Measurements from ENCODE around the gene SLC23A2.
"Not testable (repeated sequence)": the region's sequence is repeated elsewhere in the genome, so short reads cannot be mapped to it uniquely, and the experiment has no call there.

The SLC23A2 gene

DNA sequence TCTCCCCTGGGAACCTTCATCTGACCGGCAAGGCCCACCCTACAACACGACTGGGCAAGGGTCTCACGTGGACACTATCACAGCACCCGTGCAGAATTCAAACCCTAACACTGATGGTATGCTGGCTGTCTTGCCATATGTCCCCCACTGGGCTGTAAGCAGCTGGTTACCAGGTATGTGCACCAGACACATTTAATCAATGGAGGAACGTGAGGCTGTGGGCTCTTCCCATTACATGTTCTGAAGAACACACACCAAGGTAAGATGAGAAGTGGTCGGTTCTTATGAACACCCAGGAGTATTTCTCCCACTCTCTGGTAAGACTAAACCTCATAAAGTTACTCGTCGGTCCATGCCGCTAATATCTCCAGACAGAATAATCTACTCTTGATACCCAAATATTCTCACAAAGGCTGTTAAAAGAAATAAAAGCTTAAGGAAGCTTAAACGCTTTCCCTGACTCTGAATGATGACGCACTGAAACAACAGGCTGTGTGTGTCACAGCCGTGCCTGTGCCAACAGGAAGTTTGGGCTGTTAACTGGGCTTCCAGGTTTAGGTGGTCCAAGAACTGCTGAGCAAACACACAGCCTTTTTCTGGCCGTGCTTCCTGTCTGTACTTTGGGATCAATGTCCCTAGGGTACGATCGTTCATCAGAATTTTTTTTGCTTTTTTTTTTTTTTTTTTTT, 75.3 kb downstream of the SLC23A2 start:
- H3K27ac Mint-ChIP-seq = no peak overlapping the region
- H3K4me3 Mint-ChIP-seq = no peak overlapping the region
- peaks cover 18% of the 10 kb centered on the region for H3K4me1 Mint-ChIP-seq (ENCODE audit: low read depth)
- intact Hi-C loops (cut with micrococcal nuclease) = no loop called here
- H3K27me3 Mint-ChIP-seq = no peaks in the 10 kb centered on the region
- H3K9me3 Mint-ChIP-seq = no peaks in the 10 kb centered on the region
- peaks cover 63% of the 10 kb centered on the region for H3K36me3 Mint-ChIP-seq (ENCODE audit: low read depth)

DNA sequence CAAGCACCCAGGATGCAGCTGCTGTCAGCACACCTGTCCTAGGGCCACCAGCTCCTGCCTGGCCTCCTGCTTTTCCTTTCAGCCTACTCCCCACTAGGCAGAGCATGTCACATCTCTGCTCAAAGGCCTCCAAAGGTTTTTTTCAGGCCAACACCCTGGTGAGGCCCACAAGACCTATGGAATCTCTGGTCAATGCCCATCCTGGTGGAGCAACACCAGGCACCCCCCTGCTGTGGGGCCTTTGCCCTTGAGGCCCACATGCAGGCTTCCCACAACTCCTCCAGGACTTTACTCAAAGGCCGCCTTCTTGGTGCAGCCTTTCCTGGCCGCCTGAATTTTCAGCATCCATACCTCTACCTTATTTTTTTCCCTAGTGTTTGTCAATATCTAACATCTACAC, 76.9 kb downstream of the SLC23A2 start:
- Mint-ChIP-seq H3K27me3 (no peaks in the 10 kb centered on the region), H3K4me3 (no peak overlapping the region), H3K4me1 (ENCODE audit: low read depth) (peaks cover 13% of the 10 kb centered on the region), H3K36me3 (ENCODE audit: low read depth) (peaks cover 71% of the 10 kb centered on the region), H3K9me3 (no peaks in the 10 kb centered on the region), H3K27ac (no peak overlapping the region)
- intact Hi-C loops (cut with micrococcal nuclease) = no loop called here

GRCh38 chr20:4924032-4924431, 77.3 kb downstream of the SLC23A2 start:
- no peak overlapping the region for H3K4me3 Mint-ChIP-seq
- H3K4me1 Mint-ChIP-seq (ENCODE audit: low read depth) = peaks cover 13% of the 10 kb centered on the region
- no peak overlapping the region for H3K27ac Mint-ChIP-seq
- peaks cover 71% of the 10 kb centered on the region for H3K36me3 Mint-ChIP-seq (ENCODE audit: low read depth)
- H3K9me3 Mint-ChIP-seq = no peaks in the 10 kb centered on the region
- H3K27me3 Mint-ChIP-seq = no peaks in the 10 kb centered on the region
- intact Hi-C loops (cut with micrococcal nuclease) = no loop called here

GRCh38 chr20:4922186-4922585, 79.1 kb downstream of the SLC23A2 start:
- intact Hi-C loops (cut with micrococcal nuclease) = no loop called here
- Mint-ChIP-seq H3K4me3 (no peak overlapping the region), H3K27ac (no peak overlapping the region), H3K4me1 (ENCODE audit: low read depth) (peaks cover 8% of the 10 kb centered on the region), H3K27me3 (no peaks in the 10 kb centered on the region), H3K9me3 (no peaks in the 10 kb centered on the region), H3K36me3 (ENCODE audit: low read depth) (peaks cover 61% of the 10 kb centered on the region)

GRCh38 chr20:4921271-4921670, 80.0 kb downstream of the SLC23A2 start:
- H3K36me3 Mint-ChIP-seq (ENCODE audit: low read depth) = peaks cover 59% of the 10 kb centered on the region
- H3K27me3 Mint-ChIP-seq; H3K9me3 Mint-ChIP-seq; H3K27ac Mint-ChIP-seq; intact Hi-C loops (cut with micrococcal nuclease); H3K4me3 Mint-ChIP-seq: not testable (repeated sequence)
- peaks cover 11% of the 10 kb centered on the region for H3K4me1 Mint-ChIP-seq (ENCODE audit: low read depth)

DNA sequence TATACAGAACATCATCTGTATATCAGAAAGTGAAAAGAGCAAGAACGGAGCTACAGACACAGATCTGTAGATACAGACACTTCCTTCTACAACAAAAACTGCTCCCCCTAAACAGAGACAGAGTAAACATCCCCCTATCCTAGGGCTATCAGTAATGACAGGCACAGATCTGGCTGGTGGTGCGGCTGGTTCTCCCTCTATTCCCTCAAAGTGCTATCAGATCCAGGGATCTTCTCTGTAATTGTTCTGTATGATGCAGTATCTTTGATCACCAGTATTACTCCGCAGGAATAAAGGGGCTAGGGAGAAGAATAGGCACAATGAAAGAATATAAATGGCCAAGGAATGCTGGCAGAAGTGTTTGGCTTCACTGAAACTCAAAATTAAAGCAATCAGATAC, 80.7 kb downstream of the SLC23A2 start:
- Mint-ChIP-seq H3K36me3 (ENCODE audit: low read depth) (peaks cover 56% of the 10 kb centered on the region), H3K4me3 (no peak overlapping the region), H3K27ac (no peak overlapping the region), H3K9me3 (no peaks in the 10 kb centered on the region), H3K27me3 (no peaks in the 10 kb centered on the region), H3K4me1 (ENCODE audit: low read depth) (peaks cover 11% of the 10 kb centered on the region)
- intact Hi-C loops (cut with micrococcal nuclease) = no loop called here

GRCh38 chr20:4920131-4920530, 81.2 kb downstream of the SLC23A2 start:
- peaks cover 51% of the 10 kb centered on the region for H3K36me3 Mint-ChIP-seq (ENCODE audit: low read depth)
- H3K4me3 Mint-ChIP-seq = no peak overlapping the region
- no peaks in the 10 kb centered on the region for H3K27me3 Mint-ChIP-seq
- intact Hi-C loops (cut with micrococcal nuclease) = no loop called here
- H3K27ac Mint-ChIP-seq = no peak overlapping the region
- peaks cover 11% of the 10 kb centered on the region for H3K4me1 Mint-ChIP-seq (ENCODE audit: low read depth)
- no peaks in the 10 kb centered on the region for H3K9me3 Mint-ChIP-seq

- peaks cover 41% of the 10 kb centered on the region for H3K36me3 Mint-ChIP-seq (ENCODE audit: low read depth)
- intact Hi-C loops (cut with micrococcal nuclease) = no loop called here
Measured at GRCh38 chr20:4919047-4919704, 82.1 kb downstream of the SLC23A2 start.

GRCh38 chr20:4918473-4918872, 82.8 kb downstream of the SLC23A2 start:
- Mint-ChIP-seq H3K4me3 (no peak overlapping the region), H3K27ac (no peak overlapping the region), H3K9me3 (no peaks in the 10 kb centered on the region), H3K36me3 (ENCODE audit: low read depth) (peaks cover 34% of the 10 kb centered on the region), H3K4me1 (ENCODE audit: low read depth) (peaks cover 6% of the 10 kb centered on the region), H3K27me3 (no peaks in the 10 kb centered on the region)
- intact Hi-C loops (cut with micrococcal nuclease) = no loop called here

More at GRCh38 chr20:4919047-4919704, 82.1 kb downstream of the SLC23A2 start:
- H3K4me3 Mint-ChIP-seq = no peak overlapping the region
- no peak overlapping the region for H3K27ac Mint-ChIP-seq
- no peaks in the 10 kb centered on the region for H3K27me3 Mint-ChIP-seq
- no peaks in the 10 kb centered on the region for H3K9me3 Mint-ChIP-seq
- peaks cover 8% of the 10 kb centered on the region for H3K4me1 Mint-ChIP-seq (ENCODE audit: low read depth)

GRCh38 chr20:4916971-4917881, 84.1 kb downstream of the SLC23A2 start:
- H3K36me3 Mint-ChIP-seq (ENCODE audit: low read depth) = peaks cover 39% of the 10 kb centered on the region
- H3K27ac Mint-ChIP-seq = no peak overlapping the region
- H3K4me3 Mint-ChIP-seq = no peak overlapping the region
- H3K27me3 Mint-ChIP-seq = no peaks in the 10 kb centered on the region
- intact Hi-C loops (cut with micrococcal nuclease) = no loop called here
- H3K4me1 Mint-ChIP-seq (ENCODE audit: low read depth) = peaks cover 9% of the 10 kb centered on the region
- H3K9me3 Mint-ChIP-seq = no peaks in the 10 kb centered on the region

GRCh38 chr20:4913147-4913546, 88.2 kb downstream of the SLC23A2 start:
- H3K27me3 Mint-ChIP-seq = no peaks in the 10 kb centered on the region
- peaks cover 12% of the 10 kb centered on the region for H3K4me1 Mint-ChIP-seq (ENCODE audit: low read depth)
- no peak overlapping the region for H3K4me3 Mint-ChIP-seq
- no peaks in the 10 kb centered on the region for H3K9me3 Mint-ChIP-seq
- peaks cover 28% of the 10 kb centered on the region for H3K36me3 Mint-ChIP-seq (ENCODE audit: low read depth)
- intact Hi-C loops (cut with micrococcal nuclease) = no loop called here
- H3K27ac Mint-ChIP-seq = no peak overlapping the region

DNA sequence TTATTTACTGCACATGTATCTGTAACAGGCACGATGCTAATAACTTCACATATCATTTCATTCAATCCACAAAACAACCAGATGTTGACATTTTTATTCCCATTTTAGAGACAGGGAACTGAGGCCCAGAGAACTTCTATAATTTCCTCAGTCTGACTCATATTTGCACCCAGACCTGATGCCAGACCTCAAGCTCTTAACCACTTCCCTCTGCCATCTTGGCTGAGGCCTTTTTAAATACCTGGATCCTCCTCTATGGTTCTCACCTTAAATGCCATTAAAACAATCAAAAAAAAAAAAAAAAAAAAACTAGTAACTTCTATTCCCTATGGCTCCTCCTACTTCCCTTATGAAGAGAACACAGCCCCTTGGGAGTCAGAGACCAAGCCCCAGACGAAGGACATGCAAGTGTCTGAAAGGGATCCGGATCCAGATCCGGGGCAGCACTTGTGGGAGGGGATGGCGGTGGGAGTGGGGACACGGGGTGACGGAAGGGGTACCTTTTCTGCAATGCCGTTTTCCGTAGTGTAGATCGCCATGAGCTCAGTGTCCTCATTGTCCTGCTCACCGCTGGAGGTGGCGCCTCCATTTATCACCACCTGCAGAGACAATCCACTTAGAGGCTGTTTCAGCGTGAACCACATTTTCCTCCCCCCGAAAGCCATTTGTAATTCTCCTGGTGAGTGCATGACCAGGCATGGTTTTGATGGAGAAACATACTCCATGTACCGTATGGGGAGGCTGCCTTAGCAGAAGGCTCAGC, 88.7 kb downstream of the SLC23A2 start:
- Mint-ChIP-seq H3K27ac (no peak overlapping the region), H3K27me3 (no peaks in the 10 kb centered on the region), H3K36me3 (ENCODE audit: low read depth) (peaks cover 34% of the 10 kb centered on the region), H3K9me3 (no peaks in the 10 kb centered on the region), H3K4me3 (no peak overlapping the region), H3K4me1 (ENCODE audit: low read depth) (peaks cover 16% of the 10 kb centered on the region)
- intact Hi-C loops (cut with micrococcal nuclease) = no loop called here

GRCh38 chr20:4910951-4911350, 90.4 kb downstream of the SLC23A2 start:
- H3K27me3 Mint-ChIP-seq = no peaks in the 10 kb centered on the region
- peaks cover 49% of the 10 kb centered on the region for H3K36me3 Mint-ChIP-seq (ENCODE audit: low read depth)
- intact Hi-C loops (cut with micrococcal nuclease) = no loop called here

More at GRCh38 chr20:4910951-4911350, 90.4 kb downstream of the SLC23A2 start:
- H3K4me1 Mint-ChIP-seq (ENCODE audit: low read depth) = peaks cover 17% of the 10 kb centered on the region
- no peak overlapping the region for H3K27ac Mint-ChIP-seq
- no peaks in the 10 kb centered on the region for H3K9me3 Mint-ChIP-seq
- H3K4me3 Mint-ChIP-seq = no peak overlapping the region
